HEK293 (cell line): ENCODE data around the gene SLC35F3.

ENCODE experiments used
- CTCF ChIA-PET: fragments of 350-600 bp; formaldehyde crosslinking; extraction: SDS; loops from one replicate; lab custom pipeline; 2021; ENCODE audit warnings: antibody characterized with exemption; lab: Yijun Ruan, JAX
- POLR2A ChIA-PET: fragments of 300-600 bp; formaldehyde crosslinking; extraction: SDS; loops from one replicate; lab custom pipeline; 2020; ENCODE audit warnings: antibody characterized with exemption, inconsistent platforms; lab: Yijun Ruan, JAX
- H3K27ac ChIP-seq: fragments of 200-500 bp; sonication (Bioruptor generic); 2 replicates; pipeline ENCODE4 v1.5.1; 2014; ENCODE audit warnings: low read depth, low read length, control low read depth, inconsistent platforms; ENCODE audit errors: extremely low read depth
- H3K36me3 ChIP-seq, 2 experiments: fragments of 200-500 bp in 1 of 2; sonication (Bioruptor generic) in 1 of 2; 1 replicate in 1 of 2; 2 replicates in 1 of 2; pipeline ENCODE4 v1.5.1; 2014 to 2017; ENCODE audit warnings: inconsistent platforms in 2 of 2, low read length in 2 of 2; ENCODE audit not compliant: control insufficient read depth in 2 of 2, insufficient read depth in 1 of 2
- H3K4me1 ChIP-seq: fragments of 200-500 bp; sonication (Bioruptor generic); 2 replicates; pipeline ENCODE4 v1.5.1; 2014; ENCODE audit warnings: mild to moderate bottlenecking, low read length, inconsistent platforms; ENCODE audit not compliant: control insufficient read depth, insufficient read depth
- H3K4me3 ChIP-seq: 2 replicates; pipeline ENCODE4 v1.5.1; 2011; ENCODE audit warnings: low read depth, mild to moderate bottlenecking, control low read depth, low read length, moderate library complexity
- H3K9me3 ChIP-seq: fragments of 200-500 bp; sonication (Bioruptor generic); 2 replicates; pipeline ENCODE4 v1.5.1; 2014; ENCODE audit warnings: low read depth, low read length, inconsistent platforms; ENCODE audit not compliant: control insufficient read depth, insufficient read depth
- HOXA7 ChIP-seq: sonication (generic); formaldehyde crosslinking; IDR thresholded peaks from 2 replicates; pipeline ENCODE4 v1.8.1; 2022; ENCODE audit warnings: missing genetic modification reagents, borderline replicate concordance
- SCRT2 ChIP-seq: fragments of 450-650 bp; formaldehyde crosslinking; IDR thresholded peaks from 2 replicates; pipeline ENCODE4 v1.5.1; 2016; ENCODE audit warnings: missing biosample characterization, missing genetic modification characterization
- ZBTB11 ChIP-seq: fragments of 450-650 bp; formaldehyde crosslinking; conservative IDR thresholded peaks from 2 replicates; pipeline ENCODE4 v1.5.1; 2016; ENCODE audit warnings: low read depth, missing biosample characterization, missing genetic modification characterization
- ZBTB17 ChIP-seq: fragments of 450-650 bp; formaldehyde crosslinking; IDR thresholded peaks from 2 replicates; pipeline ENCODE4 v1.5.1; 2016; ENCODE audit warnings: missing biosample characterization, missing genetic modification characterization
- ZBTB20 ChIP-seq: fragments of 450-650 bp; formaldehyde crosslinking; IDR thresholded peaks from 2 replicates; pipeline ENCODE4 v1.5.1; 2016; ENCODE audit warnings: missing biosample characterization, missing genetic modification characterization
- ZBTB8A ChIP-seq: fragments of 450-650 bp; formaldehyde crosslinking; IDR thresholded peaks from 2 replicates; pipeline ENCODE4 v1.5.1; 2016; ENCODE audit warnings: missing biosample characterization, missing genetic modification characterization
- ZFHX2 ChIP-seq: fragments of 450-650 bp; formaldehyde crosslinking; conservative IDR thresholded peaks from 2 replicates; pipeline ENCODE4 v1.5.1; 2016; ENCODE audit warnings: missing biosample characterization, missing genetic modification characterization
- ZFP69B ChIP-seq: fragments of 450-650 bp; formaldehyde crosslinking; IDR thresholded peaks from 2 replicates; pipeline ENCODE4 v1.5.1; 2016; ENCODE audit warnings: missing biosample characterization, missing genetic modification characterization
- ZIC2 ChIP-seq: fragments of 450-650 bp; formaldehyde crosslinking; IDR thresholded peaks from 2 replicates; pipeline ENCODE4 v1.5.1; 2016; ENCODE audit warnings: missing biosample characterization, missing genetic modification characterization
- ZNF146 ChIP-seq: fragments of 450-650 bp; formaldehyde crosslinking; IDR thresholded peaks from 2 replicates; pipeline ENCODE4 v1.5.1; 2016; ENCODE audit warnings: missing biosample characterization, missing genetic modification characterization
- ZNF239 ChIP-seq: fragments of 450-650 bp; formaldehyde crosslinking; IDR thresholded peaks from 2 replicates; pipeline ENCODE4 v1.5.1; 2016; ENCODE audit warnings: missing biosample characterization, missing genetic modification characterization
- ZNF24 ChIP-seq: fragments of 450-650 bp; formaldehyde crosslinking; IDR thresholded peaks from 2 replicates; pipeline ENCODE4 v1.5.1; 2016; ENCODE audit warnings: missing biosample characterization, missing genetic modification characterization
- ZNF350 ChIP-seq: fragments of 450-650 bp; formaldehyde crosslinking; IDR thresholded peaks from 2 replicates; pipeline ENCODE4 v1.5.0; 2017; ENCODE audit warnings: missing biosample characterization, mild to moderate bottlenecking, missing genetic modification characterization
- ZNF366 ChIP-seq: fragments of 450-650 bp; formaldehyde crosslinking; conservative IDR thresholded peaks from 2 replicates; pipeline ENCODE4 v1.5.1; 2016; ENCODE audit warnings: missing biosample characterization, missing genetic modification characterization
- ZNF37A ChIP-seq: fragments of 450-650 bp; IDR thresholded peaks from 2 replicates; pipeline ENCODE4 v1.5.1; 2018; ENCODE audit warnings: missing biosample characterization, missing genetic modification characterization
- ZNF404 ChIP-seq: fragments of 450-650 bp; formaldehyde crosslinking; IDR thresholded peaks from 2 replicates; pipeline ENCODE4 v1.5.1; 2017; ENCODE audit warnings: missing biosample characterization, missing genetic modification characterization
- ZNF561 ChIP-seq: fragments of 450-650 bp; IDR thresholded peaks from 2 replicates; pipeline ENCODE4 v1.5.1; 2018; ENCODE audit warnings: missing biosample characterization, missing genetic modification characterization, borderline replicate concordance
- ZNF629 ChIP-seq: fragments of 450-650 bp; formaldehyde crosslinking; IDR thresholded peaks from 2 replicates; pipeline ENCODE4 v1.5.1; 2017; ENCODE audit warnings: missing biosample characterization, missing genetic modification characterization
- ZNF792 ChIP-seq: fragments of 450-650 bp; formaldehyde crosslinking; IDR thresholded peaks from 2 replicates; pipeline ENCODE4 v1.5.1; 2016; ENCODE audit warnings: missing biosample characterization, missing genetic modification characterization
- ZSCAN5A ChIP-seq: fragments of 450-650 bp; formaldehyde crosslinking; IDR thresholded peaks from 2 replicates; pipeline ENCODE4 v1.5.1; 2016; ENCODE audit warnings: missing biosample characterization, missing genetic modification characterization

The SLC35F3 gene

GRCh38 chr1:234276151-234276788 is 371.8 kb downstream of the SLC35F3 start:
- no peaks in the 10 kb centered on the region for H3K4me1 ChIP-seq
- TF ChIP-seq SCRT2, result no peak
- no peak for TF ChIP-seq ZNF792 (tag by site-specific recombination)
- TF ChIP-seq ZNF24 (tag by site-specific recombination), result no peak
- TF ChIP-seq ZNF146, result no peak
- TF ChIP-seq ZNF37A (tag by site-specific recombination), result no peak
- no peak for TF ChIP-seq ZBTB20 (tag by site-specific recombination)
- no peak for TF ChIP-seq ZNF404
- TF ChIP-seq ZNF239, result no peak
- no peak for TF ChIP-seq ZNF366 (tag by site-specific recombination)
- no peak for TF ChIP-seq ZSCAN5A
- no peak for TF ChIP-seq ZBTB11 (tag by site-specific recombination)
- TF ChIP-seq ZIC2 (tag by site-specific recombination), result no peak
- no peak for TF ChIP-seq ZNF350
- POLR2A ChIA-PET, result interaction anchor here (0.6 kb wide), 1 partner anchor 37 kb away, joined by 3 read pairs; no protein-coding TSS in a partner anchor
- CTCF ChIA-PET, result interaction anchor here (0.9 to 1.2 kb wide), 3 partner anchors 10 to 151 kb away, joined by 3 read pairs; no protein-coding TSS in a partner anchor
- no peak overlapping the region for H3K4me3 ChIP-seq
- no peaks in the 10 kb centered on the region for H3K9me3 ChIP-seq
- no peaks in the 10 kb centered on the region for H3K36me3 ChIP-seq
- no peak overlapping the region for H3K27ac ChIP-seq

- no peaks in the 10 kb centered on the region for H3K36me3 ChIP-seq
- no peaks in the 10 kb centered on the region for H3K9me3 ChIP-seq
- H3K4me3 ChIP-seq, result no peak overlapping the region
- H3K27ac ChIP-seq, result no peak overlapping the region
- ChIA-PET POLR2A (no interaction called here), CTCF (interaction anchor here (0.9 to 1.2 kb wide), 2 partner anchors 9 to 152 kb away, joined by 3 read pairs; no protein-coding TSS in a partner anchor)
- no peaks in the 10 kb centered on the region for H3K4me1 ChIP-seq
- TF ChIP-seq HOXA7 (CRISPR knock-in tag) (no peak), ZNF561 (tag by site-specific recombination) (no peak), ZFP69B (tag by site-specific recombination) (no peak), ZFHX2 (no peak), ZBTB11 (tag by site-specific recombination) (no peak), ZNF404 (no peak), ZNF629 (tag by site-specific recombination) (no peak), ZBTB8A (no peak), ZBTB17 (tag by site-specific recombination) (no peak)
These were observed 372.8 kb downstream of the SLC35F3 start for GRCh38 chr1:234277161-234277868.
